GM12878 (cell line): ENCODE data around the gene BRD1. TPM values are rescaled to one million over a fixed set of nuclear protein-coding genes. Genes with fewer than 3 reads are reported as not detected.
A peak's percentile ranks its signal among the peaks of the same experiment; 100 is the strongest.
"Not testable (repeated sequence)": the region's sequence is repeated elsewhere in the genome, so short reads cannot be mapped to it uniquely, and the experiment has no call there.

Experiments used
- ATAC-seq: fragments of 200-7000 bp; cut with Tn5 transposase; 3 replicates; pipeline ENCODE4 v1.9.1; 2020; ENCODE audit warnings: mild to moderate bottlenecking, moderate library complexity
- BruUV-seq: library from RNA; stranded (reverse); fragments of 400-500 nt; replicated peaks from 2 replicates; lab custom pipeline; 2021; lab: Mats Ljungman, UMichigan
- CTCF ChIA-PET: fragments of 300-600 bp; sonication (Branson Sonifier 250); formaldehyde crosslinking; extraction: SDS; loops from one replicate; lab custom pipeline; 2021; ENCODE audit warnings: inconsistent platforms; lab: Yijun Ruan, JAX
- POLR2A ChIA-PET: fragments of 350-600 bp; formaldehyde crosslinking; extraction: SDS; loops from one replicate; lab custom pipeline; 2021; ENCODE audit warnings: inconsistent platforms; lab: Charles Lee
- RAD21 ChIA-PET: fragments of 300-600 bp; sonication (Branson Sonifier 250); formaldehyde crosslinking; loops from one replicate; lab custom pipeline; 2023; ENCODE audit warnings: antibody characterized with exemption; ENCODE audit not compliant: unreplicated experiment; lab: Charles Lee
- SMC1A ChIA-PET: fragments of 300-600 bp; sonication (Branson Sonifier 250); formaldehyde crosslinking; loops from one replicate; lab custom pipeline; 2023; ENCODE audit not compliant: unreplicated experiment, uncharacterized antibody; lab: Charles Lee
- DNase-seq: peaks from one replicate; pipeline ENCODE4 v3.0.0-alpha.2; 2011; ENCODE audit warnings: low read depth, low spot score
- FAIRE-seq: peaks from 3 replicates; lab custom pipeline; 2011; peaks lifted over from hg19 to GRCh38; lab: Jason Lieb, UNC
- H2AFZ ChIP-seq: 2 replicates; pipeline ENCODE4 v1.6.0; 2011; ENCODE audit warnings: low read depth, low read length, control low read depth; ENCODE audit not compliant: control insufficient read depth
- H3K27ac ChIP-seq: 2 replicates; pipeline ENCODE4 v1.5.1; 2011; ENCODE audit warnings: control low read depth; ENCODE audit not compliant: control insufficient read depth, insufficient read depth
- H3K27me3 ChIP-seq, 2 experiments: replicated peaks in 1 of 2; 2 replicates each; pipeline versions ENCODE4 v1.6.0 to v1.6.1; 2011; ENCODE audit warnings: low read length in 1 of 2; ENCODE audit not compliant: control insufficient read depth in 2 of 2, insufficient read depth in 2 of 2
- H3K36me3 ChIP-seq, 2 experiments: 2 replicates each; pipeline ENCODE4 v1.5.1; 2011; ENCODE audit warnings: low read length in 1 of 2; ENCODE audit not compliant: control insufficient read depth in 2 of 2, insufficient read depth in 2 of 2
- H3K4me1 ChIP-seq: 2 replicates; pipeline ENCODE4 v1.6.1; 2011; ENCODE audit warnings: mild to moderate bottlenecking, low read length, moderate library complexity, mixed read lengths; ENCODE audit not compliant: control insufficient read depth, insufficient read depth
- H3K4me2 ChIP-seq: 2 replicates; pipeline ENCODE4 v1.6.0; 2011; ENCODE audit warnings: control low read depth; ENCODE audit not compliant: control insufficient read depth, insufficient read depth
- H3K4me3 ChIP-seq: fragments of 200-600 bp; sonication (generic); 2 replicates; pipeline ENCODE4 v1.5.1; 2016
- H3K79me2 ChIP-seq: 2 replicates; pipeline ENCODE4 v1.6.0; 2011; ENCODE audit warnings: low read length; ENCODE audit not compliant: control insufficient read depth, insufficient read depth
- H3K9ac ChIP-seq: 2 replicates; pipeline ENCODE4 v1.8.0; 2011; ENCODE audit warnings: low read length, control low read depth, mixed read lengths; ENCODE audit not compliant: control insufficient read depth, insufficient read depth
- H3K9me3 ChIP-seq: replicated peaks from 3 replicates; pipeline ENCODE4 v1.5.1; 2011; ENCODE audit warnings: mild to moderate bottlenecking, low read length; ENCODE audit not compliant: control insufficient read depth, insufficient read depth
- H4K20me1 ChIP-seq: 2 replicates; pipeline ENCODE4 v1.6.0; 2011; ENCODE audit not compliant: control insufficient read depth, insufficient read depth
- ATF2 ChIP-seq: IDR thresholded peaks from 2 replicates; pipeline ENCODE4 v1.6.1; 2012; ENCODE audit warnings: low read length, inconsistent platforms
- BMI1 ChIP-seq: fragments of 450-650 bp; IDR thresholded peaks from 2 replicates; pipeline ENCODE4 v1.6.1; 2016; ENCODE audit warnings: mild to moderate bottlenecking, moderate library complexity, borderline replicate concordance
- EED ChIP-seq: sonication (generic); IDR thresholded peaks from 2 replicates; pipeline ENCODE4 v1.6.1; 2016; ENCODE audit warnings: antibody characterized with exemption, low read depth
- EP300 ChIP-seq, 2 experiments: fragments of 150-350 bp in 1 of 2; IDR thresholded peaks; 2 replicates each; pipeline ENCODE4 v1.6.1; 2011 to 2012; ENCODE audit warnings: low read depth in 2 of 2, low read length in 2 of 2, borderline replicate concordance in 1 of 2, improper control_type of control experiment in 1 of 2, inconsistent platforms in 1 of 2; ENCODE audit not compliant: control insufficient read depth in 1 of 2
- HDGF ChIP-seq: fragments of 450-650 bp; IDR thresholded peaks from 2 replicates; pipeline ENCODE4 v1.6.1; 2016; ENCODE audit warnings: antibody characterized with exemption
- IRF4 ChIP-seq: IDR thresholded peaks from 2 replicates; pipeline ENCODE4 v1.6.1; 2011; ENCODE audit warnings: low read depth, low read length
- MTA2 ChIP-seq: fragments of 450-650 bp; IDR thresholded peaks from 2 replicates; pipeline ENCODE4 v1.6.1; 2016; ENCODE audit warnings: low read depth, mild to moderate bottlenecking, moderate library complexity
- POU2F2 ChIP-seq: IDR thresholded peaks from 3 replicates; pipeline ENCODE4 v1.6.1; 2011; ENCODE audit warnings: low read depth, mild to moderate bottlenecking, low read length, borderline replicate concordance
- RB1 ChIP-seq: fragments of 450-650 bp; formaldehyde crosslinking; IDR thresholded peaks from 2 replicates; pipeline ENCODE4 v1.6.1; 2017; ENCODE audit warnings: mild to moderate bottlenecking, borderline replicate concordance
- ZNF622 ChIP-seq: fragments of 450-650 bp; IDR thresholded peaks from 2 replicates; pipeline ENCODE4 v1.6.1; 2017; ENCODE audit warnings: mild to moderate bottlenecking, inconsistent platforms
- WGBS: methylation state at CpG from one replicate; pipeline ENCODE4 v1.1.6; 2016; ENCODE audit warnings: low lambda C conversion rate; ENCODE audit not compliant: insufficient replicate concordance, insufficient coverage; ENCODE audit errors: missing lambda C conversion rate; 5-methylcytosine and 5-hydroxymethylcytosine counted together
- in situ Hi-C: fragments of 300-500 bp; cut with MboI; formaldehyde crosslinking; loops from 9 replicates; pipeline ENCODE4 v1.14.3; 2018; ENCODE audit warnings: mixed read lengths
- intact Hi-C: fragments of 100-400 bp; cut with micrococcal nuclease; formaldehyde crosslinking; loops from one replicate; pipeline ENCODE4 v1.14.2; 2022; ENCODE audit not compliant: unreplicated experiment
- polyA plus RNA-seq, 11 experiments: library from polyadenylated mRNA; depleted of rRNA in 4 of 11; unstranded in 6 of 11; stranded (reverse) in 5 of 11; fragments of >200 nt; fragmentation: Nextera tagmentation in 4 of 11; fragmentation: Illumina TruSeq in 1 of 11; extraction: Ambion mirVana in 4 of 11; extraction: Trizol in 1 of 11; gene quantifications; 1 replicate in 1 of 11; 2 replicates in 10 of 11; pipeline versions ENCODE4 v1.2.1 to v1.2.3, GENCODE V29; 2011 to 2016; ENCODE audit warnings: inconsistent platforms in 2 of 11, missing spikeins in 2 of 11, low read depth in 1 of 11
- total RNA-seq, 4 experiments: library from RNA; depleted of rRNA in 3 of 4; stranded (reverse); fragments of >200 nt in 3 of 4; fragmentation: Illumina TruSeq in 1 of 4; extraction: Trizol in 1 of 4; gene quantifications; 2 replicates each; pipeline versions ENCODE4 v1.2.1 to v1.2.3, GENCODE V29; 2013 to 2021
- TF ChIP-seq, protein P1 (sequence below): fragments of 450-650 bp; IDR thresholded peaks from 2 replicates; pipeline ENCODE4 v1.6.1; 2017; ENCODE audit warnings: low read depth, mild to moderate bottlenecking, moderate library complexity
- TF ChIP-seq, protein P2 (sequence below): IDR thresholded peaks from 2 replicates; pipeline ENCODE4 v1.6.1; 2012; ENCODE audit warnings: low read depth, low read length, improper control_type of control experiment

Gene BRD1
- total and polyA plus RNA-seq, 10 of the 15 experiments (the other 5 are each of a cell fraction or from before 2014, with no cell fraction given) = 0.90 to 26.4 (median 7.1) TPM

DNA sequence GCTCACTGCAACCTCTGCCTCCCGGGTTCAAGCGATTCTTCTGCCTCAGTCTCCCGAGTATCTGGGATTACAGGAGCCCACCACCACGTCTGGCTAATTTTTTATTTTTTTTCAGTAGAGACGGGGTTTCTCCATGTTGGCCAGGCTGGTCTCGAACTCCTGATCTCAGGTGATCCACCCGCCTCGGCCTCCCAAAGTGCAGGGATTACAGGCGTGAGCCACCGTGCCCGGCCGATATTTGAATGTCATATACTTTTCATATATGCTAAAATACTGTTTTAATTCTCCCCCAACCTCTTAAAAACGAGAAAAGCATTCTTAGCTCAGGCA lies 24.9 kb upstream of the BRD1 start:
- H4K20me1 ChIP-seq, H3K27me3 ChIP-seq, H2AFZ ChIP-seq, in situ Hi-C loops, ATAC-seq, H3K36me3 ChIP-seq, intact Hi-C loops, DNase-seq, SMC1A ChIA-PET, CTCF ChIA-PET, BruUV-seq, H3K4me1 ChIP-seq, H3K9me3 ChIP-seq, FAIRE-seq, RAD21 ChIA-PET: not testable (repeated sequence)
- TF ChIP-seq MTA2 = 0 out of 2 replicates have a peak, but pooled peaks have one; percentile 5
- TF ChIP-seq HDGF = 0 out of 2 replicates have a peak, but pooled peaks have one; percentile 27
- peak overlapping the region; percentile 92 for H3K9ac ChIP-seq
- peak overlapping the region; percentile 51 for H3K4me2 ChIP-seq
- POLR2A ChIA-PET = interaction anchor here (1.1 kb wide), 1 partner anchor 23 kb away, joined by 3 read pairs; no protein-coding TSS in a partner anchor
- 0 out of 2 replicates have a peak overlapping the region, but pooled peaks have one; percentile 90 for H3K27ac ChIP-seq
- peak overlapping the region; percentile 77; the same call in 1 of the 2 replicates for H3K4me3 ChIP-seq
- peaks cover 32% of the 10 kb centered on the region for H3K79me2 ChIP-seq
- 46% methylated on average over 13 of the region's 13 CpGs for WGBS

GRCh38 chr22:49850959-49851802 lies 23.5 kb upstream of the BRD1 start:
- Histone ChIP-seq H3K27ac (no peak overlapping the region), H2AFZ (no peak overlapping the region), H3K4me1 (peaks cover 4% of the 10 kb centered on the region; the same call in 1 of the 2 replicates), H3K9me3 (no peaks in the 10 kb centered on the region), H3K79me2 (peaks cover 21% of the 10 kb centered on the region), H3K36me3 (no peaks in the 10 kb centered on the region; a peak in 1 of 4 replicates), H3K4me2 (no peak overlapping the region), H3K4me3 (no peak overlapping the region), H3K9ac (no peak overlapping the region), H4K20me1 (no peaks in the 10 kb centered on the region), H3K27me3 (peaks cover 6 to 9% of the 10 kb centered on the region in 2 experiments)
- in situ Hi-C loops (no loop called here), intact Hi-C loops (no loop called here)
- ChIA-PET SMC1A (interaction anchor here (1.0 kb wide), 1 partner anchor 13 kb away, joined by 3 read pairs; no protein-coding TSS in a partner anchor), RAD21 (no interaction called here), POLR2A (no interaction called here), CTCF (no interaction called here)
- ATAC-seq = no peak
- 64% methylated on average over 10 of the region's 10 CpGs for WGBS
- FAIRE-seq = no peak
- DNase-seq = no peak
- BruUV-seq = no TSS peak
- TF ChIP-seq BMI1 = no peak
- no peak for TF ChIP-seq EED
- no peak for TF ChIP-seq EP300 (IDR thresholded peaks at IDR 0.05; ENCODE audit: borderline replicate concordance in 1 of 2, control insufficient read depth in 1 of 2, low read depth in 2 of 2, low read length in 2 of 2)
- no peak for TF ChIP-seq POU2F2
- no peak for TF ChIP-seq RB1
- TF ChIP-seq ATF2 = no peak
- TF ChIP-seq, protein P1, sequence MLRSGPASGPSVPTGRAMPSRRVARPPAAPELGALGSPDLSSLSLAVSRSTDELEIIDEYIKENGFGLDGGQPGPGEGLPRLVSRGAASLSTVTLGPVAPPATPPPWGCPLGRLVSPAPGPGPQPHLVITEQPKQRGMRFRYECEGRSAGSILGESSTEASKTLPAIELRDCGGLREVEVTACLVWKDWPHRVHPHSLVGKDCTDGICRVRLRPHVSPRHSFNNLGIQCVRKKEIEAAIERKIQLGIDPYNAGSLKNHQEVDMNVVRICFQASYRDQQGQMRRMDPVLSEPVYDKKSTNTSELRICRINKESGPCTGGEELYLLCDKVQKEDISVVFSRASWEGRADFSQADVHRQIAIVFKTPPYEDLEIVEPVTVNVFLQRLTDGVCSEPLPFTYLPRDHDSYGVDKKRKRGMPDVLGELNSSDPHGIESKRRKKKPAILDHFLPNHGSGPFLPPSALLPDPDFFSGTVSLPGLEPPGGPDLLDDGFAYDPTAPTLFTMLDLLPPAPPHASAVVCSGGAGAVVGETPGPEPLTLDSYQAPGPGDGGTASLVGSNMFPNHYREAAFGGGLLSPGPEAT = no peak
- TF ChIP-seq IRF4 = no peak
- TF ChIP-seq, protein P2, sequence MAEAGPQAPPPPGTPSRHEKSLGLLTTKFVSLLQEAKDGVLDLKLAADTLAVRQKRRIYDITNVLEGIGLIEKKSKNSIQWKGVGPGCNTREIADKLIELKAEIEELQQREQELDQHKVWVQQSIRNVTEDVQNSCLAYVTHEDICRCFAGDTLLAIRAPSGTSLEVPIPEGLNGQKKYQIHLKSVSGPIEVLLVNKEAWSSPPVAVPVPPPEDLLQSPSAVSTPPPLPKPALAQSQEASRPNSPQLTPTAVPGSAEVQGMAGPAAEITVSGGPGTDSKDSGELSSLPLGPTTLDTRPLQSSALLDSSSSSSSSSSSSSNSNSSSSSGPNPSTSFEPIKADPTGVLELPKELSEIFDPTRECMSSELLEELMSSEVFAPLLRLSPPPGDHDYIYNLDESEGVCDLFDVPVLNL = no peak
- TF ChIP-seq ZNF622 = no peak
